GM12878 (cell line): ENCODE measurements around the gene SNX2. TPM values are rescaled to one million over a fixed set of nuclear protein-coding genes. Genes with fewer than 3 reads are reported as not detected.

Experiments
- ATAC-seq: fragments of 200-7000 bp; cut with Tn5 transposase; 3 replicates; pipeline ENCODE4 v1.9.1; 2020; ENCODE audit warnings: mild to moderate bottlenecking, moderate library complexity
- BruUV-seq: library from RNA; stranded (reverse); fragments of 400-500 nt; replicated peaks from 2 replicates; lab custom pipeline; 2021; lab: Mats Ljungman, UMichigan
- CTCF ChIA-PET: fragments of 300-600 bp; sonication (Branson Sonifier 250); formaldehyde crosslinking; extraction: SDS; loops from one replicate; lab custom pipeline; 2021; ENCODE audit warnings: inconsistent platforms; lab: Yijun Ruan, JAX
- POLR2A ChIA-PET: fragments of 350-600 bp; formaldehyde crosslinking; extraction: SDS; loops from one replicate; lab custom pipeline; 2021; ENCODE audit warnings: inconsistent platforms; lab: Charles Lee
- RAD21 ChIA-PET: fragments of 300-600 bp; sonication (Branson Sonifier 250); formaldehyde crosslinking; loops from one replicate; lab custom pipeline; 2023; ENCODE audit warnings: antibody characterized with exemption; ENCODE audit not compliant: unreplicated experiment; lab: Charles Lee
- SMC1A ChIA-PET: fragments of 300-600 bp; sonication (Branson Sonifier 250); formaldehyde crosslinking; loops from one replicate; lab custom pipeline; 2023; ENCODE audit not compliant: unreplicated experiment, uncharacterized antibody; lab: Charles Lee
- DNase-seq: peaks from one replicate; pipeline ENCODE4 v3.0.0-alpha.2; 2011; ENCODE audit warnings: low read depth, low spot score
- FAIRE-seq: peaks from 3 replicates; lab custom pipeline; 2011; peaks lifted over from hg19 to GRCh38; lab: Jason Lieb, UNC
- H2AFZ ChIP-seq: 2 replicates; pipeline ENCODE4 v1.6.0; 2011; ENCODE audit warnings: low read depth, low read length, control low read depth; ENCODE audit not compliant: control insufficient read depth
- H3K27ac ChIP-seq: 2 replicates; pipeline ENCODE4 v1.5.1; 2011; ENCODE audit warnings: control low read depth; ENCODE audit not compliant: control insufficient read depth, insufficient read depth
- H3K27me3 ChIP-seq, 2 experiments: replicated peaks in 1 of 2; 2 replicates each; pipeline versions ENCODE4 v1.6.0 to v1.6.1; 2011; ENCODE audit warnings: low read length in 1 of 2; ENCODE audit not compliant: control insufficient read depth in 2 of 2, insufficient read depth in 2 of 2
- H3K36me3 ChIP-seq, 2 experiments: 2 replicates each; pipeline ENCODE4 v1.5.1; 2011; ENCODE audit warnings: low read length in 1 of 2; ENCODE audit not compliant: control insufficient read depth in 2 of 2, insufficient read depth in 2 of 2
- H3K4me1 ChIP-seq: 2 replicates; pipeline ENCODE4 v1.6.1; 2011; ENCODE audit warnings: mild to moderate bottlenecking, low read length, moderate library complexity, mixed read lengths; ENCODE audit not compliant: control insufficient read depth, insufficient read depth
- H3K4me2 ChIP-seq: 2 replicates; pipeline ENCODE4 v1.6.0; 2011; ENCODE audit warnings: control low read depth; ENCODE audit not compliant: control insufficient read depth, insufficient read depth
- H3K4me3 ChIP-seq: fragments of 200-600 bp; sonication (generic); 2 replicates; pipeline ENCODE4 v1.5.1; 2016
- H3K79me2 ChIP-seq: 2 replicates; pipeline ENCODE4 v1.6.0; 2011; ENCODE audit warnings: low read length; ENCODE audit not compliant: control insufficient read depth, insufficient read depth
- H3K9ac ChIP-seq: 2 replicates; pipeline ENCODE4 v1.8.0; 2011; ENCODE audit warnings: low read length, control low read depth, mixed read lengths; ENCODE audit not compliant: control insufficient read depth, insufficient read depth
- H3K9me3 ChIP-seq: replicated peaks from 3 replicates; pipeline ENCODE4 v1.5.1; 2011; ENCODE audit warnings: mild to moderate bottlenecking, low read length; ENCODE audit not compliant: control insufficient read depth, insufficient read depth
- H4K20me1 ChIP-seq: 2 replicates; pipeline ENCODE4 v1.6.0; 2011; ENCODE audit not compliant: control insufficient read depth, insufficient read depth
- EZH2 ChIP-seq: IDR thresholded peaks from 2 replicates; pipeline ENCODE4 v1.6.1; 2012; ENCODE audit warnings: low read depth, mild to moderate bottlenecking, control low read depth, inconsistent platforms, low read length, borderline replicate concordance; ENCODE audit not compliant: control insufficient read depth
- WRNIP1 ChIP-seq: IDR thresholded peaks from 2 replicates; pipeline ENCODE4 v1.6.1; 2011; ENCODE audit warnings: low read depth, low read length, improper control_type of control experiment, borderline replicate concordance
- ZNF217 ChIP-seq: fragments of 450-650 bp; IDR thresholded peaks from 2 replicates; pipeline ENCODE4 v1.6.1; 2017; ENCODE audit warnings: antibody characterized with exemption, mild to moderate bottlenecking
- WGBS: methylation state at CpG from one replicate; pipeline ENCODE4 v1.1.6; 2016; ENCODE audit warnings: low lambda C conversion rate; ENCODE audit not compliant: insufficient replicate concordance, insufficient coverage; ENCODE audit errors: missing lambda C conversion rate; 5-methylcytosine and 5-hydroxymethylcytosine counted together
- in situ Hi-C: fragments of 300-500 bp; cut with MboI; formaldehyde crosslinking; loops from 9 replicates; pipeline ENCODE4 v1.14.3; 2018; ENCODE audit warnings: mixed read lengths
- intact Hi-C: fragments of 100-400 bp; cut with micrococcal nuclease; formaldehyde crosslinking; loops from one replicate; pipeline ENCODE4 v1.14.2; 2022; ENCODE audit not compliant: unreplicated experiment
- polyA plus RNA-seq, 11 experiments: library from polyadenylated mRNA; depleted of rRNA in 4 of 11; unstranded in 6 of 11; stranded (reverse) in 5 of 11; fragments of >200 nt; fragmentation: Nextera tagmentation in 4 of 11; fragmentation: Illumina TruSeq in 1 of 11; extraction: Ambion mirVana in 4 of 11; extraction: Trizol in 1 of 11; gene quantifications; 1 replicate in 1 of 11; 2 replicates in 10 of 11; pipeline versions ENCODE4 v1.2.1 to v1.2.3, GENCODE V29; 2011 to 2016; ENCODE audit warnings: inconsistent platforms in 2 of 11, missing spikeins in 2 of 11, low read depth in 1 of 11
- total RNA-seq, 4 experiments: library from RNA; depleted of rRNA in 3 of 4; stranded (reverse); fragments of >200 nt in 3 of 4; fragmentation: Illumina TruSeq in 1 of 4; extraction: Trizol in 1 of 4; gene quantifications; 2 replicates each; pipeline versions ENCODE4 v1.2.1 to v1.2.3, GENCODE V29; 2013 to 2021
- TF ChIP-seq, protein P1 (sequence below): IDR thresholded peaks from 2 replicates; pipeline ENCODE4 v1.6.1; 2012; ENCODE audit warnings: low read depth, low read length, improper control_type of control experiment
- TF ChIP-seq, protein P2 (sequence below): fragments of 450-650 bp; IDR thresholded peaks from 2 replicates; pipeline ENCODE4 v1.6.1; 2016; ENCODE audit warnings: mild to moderate bottlenecking

Gene SNX2
- total and polyA plus RNA-seq, 10 of the 15 experiments (the other 5 are each of a cell fraction or from before 2014, with no cell fraction given) = 46.3 to 84.3 (median 63.0) TPM

DNA sequence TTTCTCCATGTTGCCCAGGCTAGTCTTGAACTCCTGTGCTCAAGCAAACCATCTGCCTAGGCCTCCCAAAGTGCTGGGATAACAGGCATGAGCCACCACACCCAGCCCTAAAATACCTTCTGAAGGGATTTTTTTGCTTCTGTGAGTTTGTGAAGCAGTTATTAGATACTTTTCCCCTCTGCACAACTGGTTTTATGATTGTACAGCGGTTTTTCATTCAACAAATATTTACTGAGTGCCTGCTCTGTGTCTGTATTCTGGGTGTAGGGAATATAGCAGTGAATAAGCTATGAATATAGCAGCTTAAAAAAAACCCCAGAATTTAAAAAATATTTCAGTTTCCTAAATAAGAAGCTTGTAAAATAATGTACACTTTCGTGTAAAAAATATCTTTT is 72.8 kb downstream of the SNX2 start:
- Histone ChIP-seq H3K4me2 (no peak overlapping the region), H3K79me2 (no peaks in the 10 kb centered on the region), H3K9me3 (no peaks in the 10 kb centered on the region), H3K4me3 (no peak overlapping the region), H3K27me3 (no peaks in the 10 kb centered on the region), H3K4me1 (peaks cover 6% of the 10 kb centered on the region)
- DNase-seq (no peak), FAIRE-seq (no peak), ATAC-seq (no peak)
- intact Hi-C loops = no loop called here
- WGBS = 84% methylated on average over 2 of the region's 2 CpGs
- POLR2A ChIA-PET = no interaction called here
- CTCF ChIA-PET = interaction anchor here (1.2 kb wide), 1 partner anchor 144 kb away, joined by 5 read pairs; no protein-coding TSS in a partner anchor
- RAD21 ChIA-PET = no interaction called here
- in situ Hi-C loops = no loop called here
- TF ChIP-seq, protein P1, sequence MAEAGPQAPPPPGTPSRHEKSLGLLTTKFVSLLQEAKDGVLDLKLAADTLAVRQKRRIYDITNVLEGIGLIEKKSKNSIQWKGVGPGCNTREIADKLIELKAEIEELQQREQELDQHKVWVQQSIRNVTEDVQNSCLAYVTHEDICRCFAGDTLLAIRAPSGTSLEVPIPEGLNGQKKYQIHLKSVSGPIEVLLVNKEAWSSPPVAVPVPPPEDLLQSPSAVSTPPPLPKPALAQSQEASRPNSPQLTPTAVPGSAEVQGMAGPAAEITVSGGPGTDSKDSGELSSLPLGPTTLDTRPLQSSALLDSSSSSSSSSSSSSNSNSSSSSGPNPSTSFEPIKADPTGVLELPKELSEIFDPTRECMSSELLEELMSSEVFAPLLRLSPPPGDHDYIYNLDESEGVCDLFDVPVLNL = no peak
- TF ChIP-seq EZH2 = no peak
- TF ChIP-seq, protein P2, sequence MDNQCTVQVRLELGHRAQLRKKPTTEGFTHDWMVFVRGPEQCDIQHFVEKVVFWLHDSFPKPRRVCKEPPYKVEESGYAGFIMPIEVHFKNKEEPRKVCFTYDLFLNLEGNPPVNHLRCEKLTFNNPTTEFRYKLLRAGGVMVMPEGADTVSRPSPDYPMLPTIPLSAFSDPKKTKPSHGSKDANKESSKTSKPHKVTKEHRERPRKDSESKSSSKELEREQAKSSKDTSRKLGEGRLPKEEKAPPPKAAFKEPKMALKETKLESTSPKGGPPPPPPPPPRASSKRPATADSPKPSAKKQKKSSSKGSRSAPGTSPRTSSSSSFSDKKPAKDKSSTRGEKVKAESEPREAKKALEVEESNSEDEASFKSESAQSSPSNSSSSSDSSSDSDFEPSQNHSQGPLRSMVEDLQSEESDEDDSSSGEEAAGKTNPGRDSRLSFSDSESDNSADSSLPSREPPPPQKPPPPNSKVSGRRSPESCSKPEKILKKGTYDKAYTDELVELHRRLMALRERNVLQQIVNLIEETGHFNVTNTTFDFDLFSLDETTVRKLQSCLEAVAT = no peak
- no peak for TF ChIP-seq WRNIP1
- TF ChIP-seq ZNF217 = no peak
- TF ChIP-seq, all 136 proteins: peak for 0
- Histone ChIP-seq H3K36me3 (no peaks in the 10 kb centered on the region), H4K20me1 (no peaks in the 10 kb centered on the region), H3K9ac (no peak overlapping the region), H2AFZ (no peak overlapping the region), H3K27ac (no peak overlapping the region)
- no TSS peak for BruUV-seq
- SMC1A ChIA-PET = interaction anchor here (0.7 to 1.4 kb wide), 4 partner anchors 19 to 142 kb away, joined by 3 to 4 read pairs (median 3); no protein-coding TSS in a partner anchor
